OCI-LY1 (cell line): Measurements from ENCODE around the gene SLC17A8.

Experiments used
- H2AFZ ChIP-seq: fragments of 200-600 bp; sonication (generic), shearing (Covaris generic); 2 replicates; pipeline ENCODE4 v1.6.0; 2014; ENCODE audit warnings: antibody characterized with exemption, mild to moderate bottlenecking, low read length
- H3F3A ChIP-seq: fragments of 200-600 bp; sonication (generic), shearing (Covaris generic); 2 replicates; pipeline ENCODE4 v1.6.0; 2014; ENCODE audit warnings: mild to moderate bottlenecking, antibody characterized with exemption, low read length, moderate library complexity; ENCODE audit not compliant: insufficient read depth
- H3K27ac ChIP-seq: fragments of 200-600 bp; sonication (generic); 2 replicates; pipeline ENCODE4 v1.5.1; 2014; ENCODE audit warnings: low read length, mixed run types, mild to moderate bottlenecking, low read depth; ENCODE audit not compliant: poor library complexity, severe bottlenecking
- H3K27me3 ChIP-seq: fragments of 200-600 bp; sonication (generic); 2 replicates; pipeline ENCODE4 v1.6.0; 2014; ENCODE audit warnings: antibody characterized with exemption, mild to moderate bottlenecking, low read length, moderate library complexity; ENCODE audit not compliant: insufficient read depth
- H3K36me3 ChIP-seq: fragments of 200-600 bp; sonication (generic); 2 replicates; pipeline ENCODE4 v1.6.1; 2014; ENCODE audit warnings: mild to moderate bottlenecking, antibody characterized with exemption, low read length, moderate library complexity, mixed read lengths; ENCODE audit not compliant: insufficient read depth
- H3K4me1 ChIP-seq: fragments of 200-600 bp; sonication (generic); 2 replicates; pipeline ENCODE4 v1.5.1; 2014; ENCODE audit warnings: mild to moderate bottlenecking, low read length, moderate library complexity; ENCODE audit not compliant: insufficient read depth, severe bottlenecking
- H3K4me2 ChIP-seq: fragments of 200-600 bp; sonication (generic), shearing (Covaris generic); 2 replicates; pipeline ENCODE4 v1.6.1; 2014; ENCODE audit warnings: low read length
- H3K4me3 ChIP-seq: fragments of 200-600 bp; sonication (generic); 2 replicates; pipeline ENCODE4 v1.5.1; 2014; ENCODE audit warnings: low read length, low read depth, mild to moderate bottlenecking, mixed read lengths; ENCODE audit not compliant: poor library complexity, severe bottlenecking
- H3K79me2 ChIP-seq: fragments of 200-600 bp; shearing (Covaris generic); 2 replicates; pipeline ENCODE4 v1.6.1; 2016; ENCODE audit warnings: mixed run types, low read length, mixed read lengths; ENCODE audit not compliant: insufficient read depth
- H3K9ac ChIP-seq: fragments of 200-600 bp; sonication (generic), shearing (Covaris generic); 2 replicates; pipeline ENCODE4 v1.6.1; 2014; ENCODE audit warnings: mild to moderate bottlenecking, low read length, mixed read lengths
- H3K9me2 ChIP-seq: fragments of 200-600 bp; sonication (generic), shearing (Covaris generic); 2 replicates; pipeline ENCODE4 v1.6.1; 2014; ENCODE audit warnings: low read depth, mild to moderate bottlenecking, low read length, mixed read lengths
- H3K9me3 ChIP-seq: fragments of 200-600 bp; shearing (Covaris generic); 2 replicates; pipeline ENCODE4 v1.6.1; 2014; ENCODE audit warnings: low read length, mixed read lengths
- H4K20me1 ChIP-seq: fragments of 200-600 bp; sonication (generic), shearing (Covaris generic); 2 replicates; pipeline ENCODE4 v1.6.0; 2016; ENCODE audit warnings: mild to moderate bottlenecking, low read length; ENCODE audit not compliant: insufficient read depth
- EZH2 ChIP-seq: fragments of 200-600 bp; sonication (generic), shearing (Covaris generic); IDR thresholded peaks from 2 replicates; pipeline ENCODE4 v1.8.0; 2017; ENCODE audit warnings: borderline replicate concordance, mixed run types, mild to moderate bottlenecking, antibody characterized with exemption, low read length, moderate library complexity, mixed read lengths
- TF ChIP-seq, protein P1 (sequence below): fragments of 200-600 bp; sonication (generic), shearing (Covaris generic); IDR thresholded peaks from 2 replicates; pipeline ENCODE4 v1.5.1; 2017; ENCODE audit warnings: mild to moderate bottlenecking, antibody characterized with exemption, low read length, moderate library complexity, mixed read lengths

SLC17A8 gene

DNA sequence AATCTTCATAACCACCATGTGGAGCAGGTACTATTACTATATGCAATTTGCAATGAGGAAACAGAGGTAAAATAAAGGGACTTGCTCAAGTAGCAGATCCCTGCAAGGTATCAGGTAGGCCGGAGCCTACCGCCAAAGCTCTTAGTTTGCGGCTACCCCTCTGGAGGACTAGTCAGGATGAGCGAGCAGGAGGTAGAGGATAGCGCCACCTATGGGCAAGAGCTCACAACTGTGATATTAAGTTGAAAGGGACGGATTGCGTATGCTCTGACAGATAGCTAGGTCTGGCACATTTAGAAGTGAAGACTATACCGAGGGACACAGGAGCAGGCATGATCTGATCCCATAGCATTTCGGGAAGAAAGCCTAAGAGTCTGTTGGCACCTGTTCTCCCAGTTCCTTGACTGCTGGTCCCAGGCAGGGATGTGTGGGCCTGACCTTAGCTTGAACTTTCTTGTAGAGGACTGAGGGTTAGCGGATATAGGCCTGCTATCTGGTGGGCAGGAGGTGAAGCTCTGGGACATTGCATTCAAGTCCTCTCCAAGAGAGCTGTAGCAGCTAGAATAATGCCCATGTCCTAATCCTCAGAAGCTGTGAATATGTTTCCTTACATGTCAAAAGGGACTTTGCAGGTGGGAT, 48.0 kb downstream of the SLC17A8 start:
- Histone ChIP-seq H3K79me2 (no peaks in the 10 kb centered on the region), H3F3A (no peaks in the 10 kb centered on the region), H3K4me1 (no peaks in the 10 kb centered on the region), H3K4me3 (no peak overlapping the region), H3K27me3 (no peaks in the 10 kb centered on the region), H4K20me1 (no peaks in the 10 kb centered on the region), H3K4me2 (no peak overlapping the region), H3K9me3 (no peaks in the 10 kb centered on the region), H3K27ac (no peak overlapping the region), H3K9me2 (no peaks in the 10 kb centered on the region), H2AFZ (no peak overlapping the region), H3K9ac (no peak overlapping the region), H3K36me3 (no peaks in the 10 kb centered on the region)
- no peak for TF ChIP-seq EZH2
- TF ChIP-seq, protein P1, sequence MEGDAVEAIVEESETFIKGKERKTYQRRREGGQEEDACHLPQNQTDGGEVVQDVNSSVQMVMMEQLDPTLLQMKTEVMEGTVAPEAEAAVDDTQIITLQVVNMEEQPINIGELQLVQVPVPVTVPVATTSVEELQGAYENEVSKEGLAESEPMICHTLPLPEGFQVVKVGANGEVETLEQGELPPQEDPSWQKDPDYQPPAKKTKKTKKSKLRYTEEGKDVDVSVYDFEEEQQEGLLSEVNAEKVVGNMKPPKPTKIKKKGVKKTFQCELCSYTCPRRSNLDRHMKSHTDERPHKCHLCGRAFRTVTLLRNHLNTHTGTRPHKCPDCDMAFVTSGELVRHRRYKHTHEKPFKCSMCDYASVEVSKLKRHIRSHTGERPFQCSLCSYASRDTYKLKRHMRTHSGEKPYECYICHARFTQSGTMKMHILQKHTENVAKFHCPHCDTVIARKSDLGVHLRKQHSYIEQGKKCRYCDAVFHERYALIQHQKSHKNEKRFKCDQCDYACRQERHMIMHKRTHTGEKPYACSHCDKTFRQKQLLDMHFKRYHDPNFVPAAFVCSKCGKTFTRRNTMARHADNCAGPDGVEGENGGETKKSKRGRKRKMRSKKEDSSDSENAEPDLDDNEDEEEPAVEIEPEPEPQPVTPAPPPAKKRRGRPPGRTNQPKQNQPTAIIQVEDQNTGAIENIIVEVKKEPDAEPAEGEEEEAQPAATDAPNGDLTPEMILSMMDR, result peak; percentile 83

DNA sequence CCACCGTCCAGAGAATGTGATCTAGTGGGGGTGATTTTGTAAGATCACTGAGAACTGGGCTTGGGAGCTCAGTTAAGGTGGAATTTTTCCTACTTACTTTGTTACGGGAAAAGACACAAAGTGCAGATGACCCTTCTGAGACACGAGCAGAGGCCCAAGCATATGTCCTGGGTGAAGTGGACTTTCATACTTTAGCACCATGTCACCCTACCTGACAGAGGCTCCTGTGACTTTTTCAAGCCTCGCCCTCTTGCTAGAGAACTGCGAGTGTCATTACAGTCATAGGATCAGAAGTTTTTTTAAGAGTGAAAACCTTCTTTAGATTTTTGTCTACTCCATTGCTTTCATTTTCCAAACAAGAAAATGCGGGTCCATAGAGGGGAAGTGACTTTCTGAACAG, 56.1 kb downstream of the SLC17A8 start:
- Histone ChIP-seq H3K27me3 (no peaks in the 10 kb centered on the region), H3K9me3 (no peaks in the 10 kb centered on the region), H4K20me1 (no peaks in the 10 kb centered on the region), H3K4me3 (no peak overlapping the region), H3F3A (no peaks in the 10 kb centered on the region), H3K79me2 (no peaks in the 10 kb centered on the region), H3K4me1 (no peaks in the 10 kb centered on the region), H3K27ac (no peak overlapping the region), H3K9me2 (no peaks in the 10 kb centered on the region), H3K36me3 (no peaks in the 10 kb centered on the region), H2AFZ (no peak overlapping the region), H3K9ac (no peak overlapping the region), H3K4me2 (no peak overlapping the region)
- TF ChIP-seq, protein P1, result no peak
- TF ChIP-seq EZH2, result no peak

DNA sequence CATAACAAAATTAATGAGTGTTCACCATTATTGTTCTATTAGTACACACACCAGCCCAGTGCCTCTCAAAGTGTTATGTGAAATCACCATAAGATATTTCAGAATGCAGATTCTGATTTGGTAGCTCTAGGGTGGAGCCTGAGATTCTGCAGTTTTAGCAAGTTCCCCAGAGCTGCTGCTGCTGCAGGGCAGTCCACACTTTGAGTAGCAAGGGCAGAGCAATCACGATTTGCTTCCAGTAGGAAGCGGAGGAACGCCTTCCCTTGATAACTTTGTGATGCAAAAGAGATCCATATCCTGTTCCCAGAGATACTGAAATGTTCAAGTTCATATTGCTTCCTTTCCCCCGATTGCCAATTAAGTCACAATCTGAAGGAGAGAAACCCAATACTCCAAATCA, 57.9 kb downstream of the SLC17A8 start:
- H3K9ac ChIP-seq, result no peak overlapping the region
- H3K9me3 ChIP-seq, result no peaks in the 10 kb centered on the region
- no peaks in the 10 kb centered on the region for H3K79me2 ChIP-seq
- H3F3A ChIP-seq, result no peaks in the 10 kb centered on the region
- H3K4me3 ChIP-seq, result no peak overlapping the region
- H3K4me1 ChIP-seq, result no peaks in the 10 kb centered on the region
- no peaks in the 10 kb centered on the region for H4K20me1 ChIP-seq
- no peak overlapping the region for H3K27ac ChIP-seq
- no peaks in the 10 kb centered on the region for H3K36me3 ChIP-seq
- H2AFZ ChIP-seq, result no peak overlapping the region
- no peak for TF ChIP-seq EZH2
- no peak overlapping the region for H3K4me2 ChIP-seq
- no peaks in the 10 kb centered on the region for H3K9me2 ChIP-seq
- no peaks in the 10 kb centered on the region for H3K27me3 ChIP-seq

DNA sequence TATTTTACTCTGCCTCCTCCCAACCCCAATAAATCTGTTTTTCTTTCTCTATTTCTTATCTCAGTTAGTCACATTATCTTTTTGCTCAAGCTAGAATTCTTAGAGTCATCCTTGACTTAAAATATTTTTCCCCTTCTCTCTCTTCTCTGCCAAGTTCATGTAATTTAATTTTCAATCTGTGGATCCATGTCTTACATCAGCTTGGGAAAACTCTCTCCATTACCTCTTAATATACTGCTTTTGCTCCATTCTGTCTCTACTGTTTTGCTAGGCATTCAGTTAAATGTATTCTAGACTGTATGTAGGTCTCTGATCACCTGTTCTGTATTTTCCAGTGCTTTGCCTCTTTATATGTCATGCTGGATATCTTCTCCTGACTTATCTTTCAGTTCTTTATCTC, 65.8 kb downstream of the SLC17A8 start:
- Histone ChIP-seq H2AFZ (no peak overlapping the region), H3K4me3 (no peak overlapping the region)

More for the DNA sequence above, 65.8 kb downstream of the SLC17A8 start:
- Histone ChIP-seq H3K4me1 (no peaks in the 10 kb centered on the region), H3K27ac (no peak overlapping the region), H3K9ac (no peak overlapping the region), H4K20me1 (no peaks in the 10 kb centered on the region), H3K9me3 (no peaks in the 10 kb centered on the region; the same call in 1 of the 2 replicates), H3K4me2 (no peak overlapping the region), H3K36me3 (no peaks in the 10 kb centered on the region), H3F3A (no peaks in the 10 kb centered on the region), H3K79me2 (no peaks in the 10 kb centered on the region), H3K27me3 (no peaks in the 10 kb centered on the region), H3K9me2 (no peaks in the 10 kb centered on the region)
- TF ChIP-seq, protein P1, result no peak
- TF ChIP-seq EZH2, result no peak
